ENCODE measurements around the gene PLCB1. TPM values are rescaled to one million over a fixed set of nuclear protein-coding genes. Genes with fewer than 3 reads are reported as not detected.

PLCB1 gene
- total RNA-seq, 1 donor from 2014 or later = 16.2 TPM

- Mint-ChIP-seq H3K9me3 (ENCODE audit: low read depth) (no peaks in the 10 kb centered on the region), H3K4me3 (ENCODE audit: low read depth) (no peak overlapping the region), H3K27me3 (peaks cover 30% of the 10 kb centered on the region), H3K4me1 (ENCODE audit: low read depth) (peaks cover 7% of the 10 kb centered on the region), H3K36me3 (ENCODE audit: insufficient read depth) (no peaks in the 10 kb centered on the region), H3K27ac (no peak overlapping the region)
- no peak for DNase-seq (ENCODE audit: low spot score, unreplicated experiment)
- no peak for TF ChIP-seq CTCF (IDR thresholded peaks at IDR 0.05; ENCODE audit: unreplicated experiment)
Observed at GRCh38 chr20:8129211-8129976, 2.7 kb upstream of the PLCB1 start.

DNA sequence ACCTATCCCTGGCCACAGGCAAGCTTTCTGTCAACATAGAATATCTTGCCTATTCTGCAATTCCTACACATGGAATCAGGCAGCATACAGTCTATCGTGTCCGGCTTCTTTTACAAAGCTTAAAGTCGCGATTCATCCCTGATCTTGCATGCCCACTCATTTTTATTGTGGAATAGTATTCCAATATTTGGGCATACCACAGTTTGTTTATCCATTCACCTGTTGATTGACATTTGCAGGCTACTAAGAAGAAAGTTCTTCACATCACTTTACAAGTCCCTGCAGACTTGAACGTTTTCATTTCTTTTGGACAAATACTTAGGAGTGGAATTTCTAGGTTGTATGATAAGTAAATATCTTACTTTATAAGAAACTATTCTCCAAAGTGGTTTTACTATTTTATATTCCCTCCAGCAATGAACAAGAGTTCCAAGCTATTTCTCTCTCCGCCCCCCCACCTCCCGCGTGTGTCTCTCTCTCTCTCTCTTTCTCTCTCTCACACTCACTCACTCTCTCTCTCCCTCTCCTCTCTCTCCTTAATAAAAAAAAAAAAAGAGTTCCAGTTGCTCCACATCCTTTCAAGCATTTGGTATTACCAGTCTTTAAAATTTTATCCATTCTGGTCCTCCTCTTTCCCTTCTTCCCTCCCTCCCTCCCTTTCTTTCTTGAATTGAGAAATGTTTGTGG is 1.1 kb upstream of the PLCB1 start:
- no peaks in the 10 kb centered on the region for H3K9me3 Mint-ChIP-seq (ENCODE audit: low read depth)
- peaks cover 7% of the 10 kb centered on the region for H3K4me1 Mint-ChIP-seq (ENCODE audit: low read depth)
- peaks cover 41% of the 10 kb centered on the region for H3K27me3 Mint-ChIP-seq
- no peak for DNase-seq (ENCODE audit: low spot score, unreplicated experiment)
- H3K4me3 Mint-ChIP-seq (ENCODE audit: low read depth) = peak overlapping the region; percentile 79
- peaks cover 2% of the 10 kb centered on the region for H3K36me3 Mint-ChIP-seq (ENCODE audit: insufficient read depth)
- no peak for TF ChIP-seq CTCF (IDR thresholded peaks at IDR 0.05; ENCODE audit: unreplicated experiment)
- no peak overlapping the region for H3K27ac Mint-ChIP-seq

DNA sequence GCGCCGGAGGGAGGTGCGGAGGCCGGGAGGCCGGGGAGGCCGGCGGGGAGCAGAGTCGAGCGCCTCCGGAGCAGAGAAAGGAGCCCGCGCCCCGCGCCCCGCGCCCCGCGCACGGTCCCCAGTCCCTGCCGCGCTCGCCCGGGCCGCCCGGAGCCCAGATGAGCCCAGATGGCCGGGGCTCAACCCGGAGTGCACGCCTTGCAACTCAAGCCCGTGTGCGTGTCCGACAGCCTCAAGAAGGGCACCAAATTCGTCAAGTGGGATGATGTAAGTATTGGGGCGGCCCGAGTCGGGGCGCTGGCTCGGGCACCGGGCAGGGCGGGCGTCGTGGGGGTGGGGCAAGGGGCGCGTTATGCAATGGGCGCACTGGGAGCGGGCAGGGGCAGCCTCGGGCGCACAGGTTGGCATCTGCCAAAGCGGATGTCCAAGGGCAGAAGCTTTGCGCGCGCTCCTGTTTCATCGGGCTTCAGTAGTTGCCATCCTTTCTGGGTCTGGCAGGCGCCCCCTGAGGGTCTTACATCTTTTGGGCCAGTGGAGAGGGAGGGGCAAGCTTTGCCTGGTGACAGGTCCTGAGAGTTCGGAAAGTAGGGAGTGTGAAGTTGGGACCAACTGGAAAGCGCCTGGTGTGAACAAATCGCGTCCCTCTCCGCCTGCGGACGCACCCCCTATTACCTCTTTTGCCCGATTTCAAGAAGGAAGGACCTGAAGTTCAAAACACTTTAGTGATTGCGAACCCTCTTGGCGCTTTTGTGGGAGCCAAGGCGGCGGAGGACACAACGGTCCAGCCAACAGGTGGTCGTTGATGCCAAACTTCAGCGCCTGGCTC is 631 bp downstream of the PLCB1 start:
- Mint-ChIP-seq H3K9me3 (ENCODE audit: low read depth) (no peaks in the 10 kb centered on the region), H3K27me3 (peaks cover 41% of the 10 kb centered on the region), H3K36me3 (ENCODE audit: insufficient read depth) (peaks cover 2% of the 10 kb centered on the region), H3K27ac (no peak overlapping the region), H3K4me3 (ENCODE audit: low read depth) (peak overlapping the region; percentile 79), H3K4me1 (ENCODE audit: low read depth) (peaks cover 7% of the 10 kb centered on the region)
- peak; percentile 9 for DNase-seq (ENCODE audit: low spot score, unreplicated experiment)
- no peak for TF ChIP-seq CTCF (IDR thresholded peaks at IDR 0.05; ENCODE audit: unreplicated experiment)

DNA sequence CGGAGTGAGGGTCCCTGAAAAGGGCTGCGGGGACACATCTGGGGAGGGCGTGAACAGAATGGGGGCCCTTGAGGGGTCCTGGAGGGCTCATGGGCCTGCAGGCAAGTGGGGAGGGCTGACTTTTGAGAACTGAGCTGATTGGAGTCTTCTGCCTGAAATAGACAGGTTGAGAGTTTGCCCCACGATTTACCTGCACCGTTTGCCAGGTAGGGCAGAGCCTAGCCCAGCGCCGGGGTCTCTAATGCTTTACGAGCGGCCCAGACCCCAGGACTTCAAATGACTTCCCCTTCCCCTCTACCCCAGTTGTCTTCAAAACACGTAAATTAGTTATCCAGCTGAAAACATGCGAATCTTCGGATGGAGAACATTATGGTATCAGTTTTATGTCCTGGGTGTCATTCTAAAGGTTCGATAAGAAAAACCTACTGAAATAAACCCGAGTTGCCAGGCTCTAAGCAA is 1.3 kb downstream of the PLCB1 start:
- peaks cover 7% of the 10 kb centered on the region for H3K4me1 Mint-ChIP-seq (ENCODE audit: low read depth)
- peaks cover 41% of the 10 kb centered on the region for H3K27me3 Mint-ChIP-seq
- no peak for TF ChIP-seq CTCF (IDR thresholded peaks at IDR 0.05; ENCODE audit: unreplicated experiment)
- no peak overlapping the region for H3K27ac Mint-ChIP-seq
- H3K4me3 Mint-ChIP-seq (ENCODE audit: low read depth) = peak overlapping the region; percentile 77
- DNase-seq (ENCODE audit: low spot score, unreplicated experiment) = no peak
- peaks cover 2% of the 10 kb centered on the region for H3K36me3 Mint-ChIP-seq (ENCODE audit: insufficient read depth)
- H3K9me3 Mint-ChIP-seq (ENCODE audit: low read depth) = no peaks in the 10 kb centered on the region

DNA sequence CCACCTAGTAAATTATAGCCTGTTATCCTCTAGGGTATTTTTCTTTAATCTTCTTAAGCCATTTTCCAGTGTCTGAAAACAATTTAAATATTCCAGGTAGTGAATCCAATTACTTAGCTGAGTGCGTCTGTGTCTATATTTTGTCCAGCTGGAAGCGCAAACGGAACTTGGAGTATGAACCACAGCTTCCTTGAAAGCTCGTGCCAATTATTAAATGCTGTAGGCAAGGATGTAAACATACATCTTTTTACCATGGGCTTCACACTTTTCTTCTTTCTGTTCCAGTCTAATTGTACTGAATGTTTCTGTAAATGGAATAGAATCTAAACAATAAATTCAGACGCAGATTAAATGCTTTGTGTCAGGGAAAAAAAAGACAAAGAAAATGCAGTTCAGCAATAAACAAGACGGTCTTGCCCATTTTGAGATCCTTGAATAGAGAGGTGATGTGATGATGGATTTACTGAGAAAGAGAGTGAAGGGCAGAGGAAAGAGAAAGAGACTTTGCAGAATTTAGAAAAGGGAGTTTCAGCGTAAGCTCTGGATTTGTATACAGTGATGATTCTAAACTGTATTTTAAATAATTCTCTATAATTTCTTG is 1.9 kb downstream of the PLCB1 start:
- Mint-ChIP-seq H3K27ac (no peak overlapping the region), H3K36me3 (ENCODE audit: insufficient read depth) (peaks cover 2% of the 10 kb centered on the region), H3K4me3 (ENCODE audit: low read depth) (peak overlapping the region; percentile 77), H3K9me3 (ENCODE audit: low read depth) (no peaks in the 10 kb centered on the region), H3K4me1 (ENCODE audit: low read depth) (peaks cover 7% of the 10 kb centered on the region), H3K27me3 (peaks cover 41% of the 10 kb centered on the region)
- DNase-seq (ENCODE audit: low spot score, unreplicated experiment) = no peak
- TF ChIP-seq CTCF (IDR thresholded peaks at IDR 0.05; ENCODE audit: unreplicated experiment) = no peak

All from progenitor cell of endocrine pancreas (in vitro differentiated cells).